ENCODE measurements around the gene KCNQ4. TPM values are rescaled to one million over a fixed set of nuclear protein-coding genes. Genes with fewer than 3 reads are reported as not detected.

Gene KCNQ4
- total and polyA plus RNA-seq, 2 of the 8 experiments (the other 6 are each of a cell fraction or from before 2014, with no cell fraction given), result 2.2 to 3.9 TPM

- Histone ChIP-seq H2AFZ (ENCODE audit: low read length) (no peak overlapping the region), H3K79me2 (ENCODE audit: control insufficient read depth in 1 of 2, insufficient read depth in 2 of 2, low read length in 2 of 2) (peaks cover 0 to 17% of the 10 kb centered on the region in 2 experiments; a peak in 1 of 4 replicates), H2BK120ac (replicated peaks; ENCODE audit: low read depth, low read length) (no peak overlapping the region), H4K5ac (ENCODE audit: insufficient read length, low read depth, low read length) (no peak overlapping the region), H2BK12ac (ENCODE audit: low read depth, low read length) (no peak overlapping the region), H3K4me1 (replicated peaks in 1 of 4; ENCODE audit: control insufficient read depth in 3 of 4, insufficient read depth in 4 of 4, low read length in 3 of 4) (no peaks in the 10 kb centered on the region), H3K56ac (replicated peaks; ENCODE audit: insufficient read length, low read depth, low read length) (no peak overlapping the region), H3K4me3 (ENCODE audit: extremely low read depth in 1 of 4, insufficient read depth in 2 of 4, low read depth in 3 of 4, low read length in 4 of 4) (no peak overlapping the region), H3K4ac (replicated peaks; ENCODE audit: insufficient read length, low read depth, low read length) (no peak overlapping the region), H3K9ac (replicated peaks in 1 of 4; ENCODE audit: extremely low read depth in 1 of 4, low read depth in 3 of 4, low read length in 3 of 4) (no peak overlapping the region), H3K9me3 (ENCODE audit: insufficient read depth in 2 of 2, low read depth in 1 of 2, low read length in 1 of 2) (no peaks in the 10 kb centered on the region), H3K27ac (ENCODE audit: low read depth, low read length) (no peak overlapping the region), H3K18ac (ENCODE audit: extremely low read depth, low read length) (no peak overlapping the region), H3K23ac (ENCODE audit: insufficient read length) (no peak overlapping the region), H4K91ac (replicated peaks; ENCODE audit: insufficient read length, low read length) (no peak overlapping the region), H2AK5ac (ENCODE audit: low read depth, low read length) (no peak overlapping the region), H2BK5ac (ENCODE audit: low read depth, low read length) (no peak overlapping the region), H3K14ac (ENCODE audit: insufficient read length) (no peak overlapping the region), H3K23me2 (ENCODE audit: low read depth, low read length) (no peaks in the 10 kb centered on the region), H4K8ac (ENCODE audit: extremely low read depth, insufficient read depth, low read length) (no peak overlapping the region), H2BK15ac (ENCODE audit: low read length) (no peak overlapping the region), H4K20me1 (replicated peaks in 1 of 2; ENCODE audit: control insufficient read depth in 1 of 2, insufficient read depth in 2 of 2, low read length in 2 of 2) (peaks cover 5 to 6% of the 10 kb centered on the region in 2 experiments), H3K36me3 (ENCODE audit: control insufficient read depth in 2 of 4, insufficient read depth in 4 of 4, low read length in 3 of 4) (peaks cover 0 to 51% (median 16%) of the 10 kb centered on the region in 4 experiments; a peak in 6 of 8 replicates), H2BK20ac (ENCODE audit: low read length) (no peak overlapping the region), H3K79me1 (ENCODE audit: low read depth, low read length) (peaks cover 7% of the 10 kb centered on the region; the same call in 1 of the 2 replicates), H3K27me3 (replicated peaks in 1 of 4; ENCODE audit: control insufficient read depth in 3 of 4, extremely low read depth in 1 of 4, insufficient read depth in 3 of 4, low read length in 3 of 4) (no peaks in the 10 kb centered on the region), H3K4me2 (ENCODE audit: insufficient read depth in 1 of 2, low read depth in 2 of 2, low read length in 2 of 2) (no peak overlapping the region)
- 93% methylated on average over 7 of the region's 7 CpGs; no CpG with 5 or more reads in 1 of the 2 experiments for WGBS, 2 experiments (ENCODE audit: extremely low coverage in 1 of 2, insufficient coverage in 1 of 2, insufficient read length in 1 of 2, insufficient replicate concordance in 2 of 2, low coverage in 1 of 2, low lambda C conversion rate in 2 of 2, missing lambda C conversion rate in 1 of 2)
- POLR2A ChIA-PET (ENCODE audit: partially characterized antibody), result interaction anchor here (0.6 to 1.3 kb wide), 2 partner anchors 48 to 50 kb away, joined by 3 to 4 read pairs; no protein-coding TSS in a partner anchor
- TF ChIP-seq POU5F1 (IDR thresholded peaks at IDR 0.05; ENCODE audit: low read depth, low read length), result no peak
- TF ChIP-seq FOSL1 (IDR thresholded peaks at IDR 0.05; ENCODE audit: insufficient read depth, low read depth, low read length), result no peak
- no peak for TF ChIP-seq BACH1 (IDR thresholded peaks at IDR 0.05; ENCODE audit: low read length)
- TF ChIP-seq CBX8 (IDR thresholded peaks at IDR 0.05; ENCODE audit: borderline replicate concordance, low read depth, low read length), result no peak
- no peak for TF ChIP-seq MAFK (IDR thresholded peaks at IDR 0.05; ENCODE audit: low read depth, low read length)
- TF ChIP-seq NANOG (IDR thresholded peaks at IDR 0.05; ENCODE audit: insufficient read depth, low read depth, low read length, poor library complexity, severe bottlenecking), result no peak
- no peak for TF ChIP-seq SUZ12 (IDR thresholded peaks at IDR 0.05; ENCODE audit: low read length)
- CTCF ChIA-PET (ENCODE audit: partially characterized antibody), result no interaction called here
- FAIRE-seq (no peak), DNase-seq (ENCODE audit: low read depth in 1 of 2, low spot score in 2 of 2) (no peak)
Measured at GRCh38 chr1:40740997-40741736, 42.4 kb upstream of the KCNQ4 start.
